Measurements from ENCODE around the gene ESM1.
"Not testable (repeated sequence)": the region's sequence is repeated elsewhere in the genome, so short reads cannot be mapped to it uniquely, and the experiment has no call there.

Gene ESM1, protein sequence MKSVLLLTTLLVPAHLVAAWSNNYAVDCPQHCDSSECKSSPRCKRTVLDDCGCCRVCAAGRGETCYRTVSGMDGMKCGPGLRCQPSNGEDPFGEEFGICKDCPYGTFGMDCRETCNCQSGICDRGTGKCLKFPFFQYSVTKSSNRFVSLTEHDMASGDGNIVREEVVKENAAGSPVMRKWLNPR

DNA sequence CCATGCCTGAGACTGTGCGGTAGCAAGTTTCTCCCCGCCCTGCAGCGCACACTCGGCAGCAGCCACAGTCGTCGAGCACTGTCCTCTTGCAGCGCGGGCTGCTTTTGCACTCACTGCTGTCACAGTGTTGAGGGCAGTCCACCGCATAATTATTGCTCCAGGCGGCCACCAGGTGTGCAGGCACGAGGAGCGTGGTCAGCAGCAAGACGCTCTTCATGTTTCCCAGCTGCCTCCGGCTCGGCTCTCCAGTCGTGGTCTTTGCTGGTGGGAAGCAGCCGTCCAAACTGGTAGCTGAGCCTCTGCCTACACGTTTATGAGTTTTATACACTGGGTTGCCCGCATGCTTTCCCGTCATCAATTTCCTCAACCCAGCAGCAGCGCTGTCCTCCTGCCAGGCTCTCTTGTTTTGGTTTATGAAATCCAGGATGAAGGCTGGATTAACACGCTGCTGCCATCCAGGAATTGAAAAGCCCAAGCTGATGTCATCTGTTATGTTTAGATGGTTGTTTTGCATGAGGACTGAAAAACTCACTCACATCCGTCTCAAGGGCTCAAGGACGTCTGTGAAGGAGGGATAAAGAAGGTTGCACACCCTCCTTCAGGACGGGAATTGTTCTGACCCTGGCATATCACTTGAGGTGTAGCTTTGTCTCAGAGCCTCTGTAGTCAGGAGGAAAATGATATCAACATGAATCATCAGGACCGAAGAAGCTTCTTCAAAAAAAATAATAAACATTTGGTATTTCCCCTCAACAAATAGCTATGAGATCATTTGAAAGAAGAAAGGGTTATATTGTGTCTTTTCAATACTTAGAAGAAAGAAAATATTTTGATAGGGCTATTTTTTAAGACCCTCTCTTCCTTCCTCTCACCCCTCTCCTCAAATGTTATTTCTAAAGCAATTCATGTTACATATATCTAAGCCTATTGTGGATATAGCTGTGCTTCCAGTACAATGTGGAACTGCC is at the start of gene ESM1:
Gene ESM1 (minus strand): TSS at position 293 of the 968 bp plus-strand sequence. CDS start 76 bp downstream, at position 217.
- DNase-seq (ENCODE audit: low read depth, low spot score): peak; percentile 71

DNA sequence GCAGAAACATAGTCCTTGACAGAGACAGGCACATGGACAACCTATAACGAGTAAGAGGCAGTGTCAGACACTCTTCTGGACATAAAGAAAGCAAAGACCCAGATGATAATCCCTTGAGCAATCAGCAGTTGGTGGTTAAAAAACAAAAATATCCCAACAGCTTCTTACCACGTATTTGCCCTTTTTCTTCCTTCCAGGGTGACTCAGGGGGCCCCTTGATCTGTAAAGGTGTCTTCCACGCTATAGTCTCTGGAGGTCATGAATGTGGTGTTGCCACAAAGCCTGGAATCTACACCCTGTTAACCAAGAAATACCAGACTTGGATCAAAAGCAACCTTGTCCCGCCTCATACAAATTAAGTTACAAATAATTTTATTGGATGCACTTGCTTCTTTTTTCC is 48.2 kb upstream of the ESM1 start:
- no peak for DNase-seq (ENCODE audit: low read depth, low spot score)

DNA sequence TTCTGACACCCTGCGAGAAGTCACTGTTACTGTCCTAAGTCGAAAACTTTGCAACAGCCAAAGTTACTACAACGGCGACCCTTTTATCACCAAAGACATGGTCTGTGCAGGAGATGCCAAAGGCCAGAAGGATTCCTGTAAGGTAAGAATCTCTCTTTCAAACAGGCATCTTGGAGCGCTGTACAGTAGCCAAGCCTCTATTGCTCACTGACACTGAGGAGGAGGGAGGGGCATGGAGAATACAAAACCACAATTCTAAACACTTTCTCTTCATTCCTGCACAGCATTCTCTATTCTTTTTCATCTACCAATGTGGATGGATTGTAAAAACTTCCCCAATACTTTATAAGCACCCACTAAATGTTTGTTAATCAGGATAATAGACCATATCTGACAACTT is 46.1 kb upstream of the ESM1 start:
- DNase-seq (ENCODE audit: low read depth, low spot score): no peak

DNA sequence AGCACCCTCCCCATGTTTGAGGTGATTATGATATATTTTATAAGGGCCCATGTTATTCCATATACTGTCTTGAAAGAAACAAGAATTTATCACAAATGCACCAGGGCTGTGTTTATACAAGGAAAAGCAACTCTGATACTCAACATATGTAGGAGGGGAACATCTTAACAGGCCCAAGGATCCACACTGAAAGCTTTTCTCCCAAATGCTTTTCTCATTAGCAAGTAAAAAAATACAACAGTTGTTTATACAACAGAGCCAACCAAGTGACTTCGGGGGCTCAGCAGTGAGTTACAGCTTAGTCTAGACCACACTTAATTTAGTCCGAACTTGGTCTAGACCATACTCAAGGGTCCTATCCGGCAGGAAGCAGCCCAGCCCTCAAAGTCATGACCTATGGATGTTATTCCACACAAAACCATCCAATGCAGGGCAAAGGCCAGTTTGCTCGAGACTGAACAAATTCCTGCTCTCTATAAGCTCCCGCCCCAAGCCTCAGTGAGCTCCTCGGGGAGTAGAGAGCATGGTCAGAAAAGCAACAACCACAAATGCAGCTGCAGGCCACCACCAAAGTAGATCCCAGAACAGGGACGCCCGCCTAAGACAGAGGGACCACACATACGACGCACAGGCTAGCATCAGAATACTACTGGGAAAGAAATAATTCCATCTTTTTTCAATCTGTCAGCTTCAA is 45.4 kb upstream of the ESM1 start:
- DNase-seq (ENCODE audit: low read depth, low spot score): no peak

DNA sequence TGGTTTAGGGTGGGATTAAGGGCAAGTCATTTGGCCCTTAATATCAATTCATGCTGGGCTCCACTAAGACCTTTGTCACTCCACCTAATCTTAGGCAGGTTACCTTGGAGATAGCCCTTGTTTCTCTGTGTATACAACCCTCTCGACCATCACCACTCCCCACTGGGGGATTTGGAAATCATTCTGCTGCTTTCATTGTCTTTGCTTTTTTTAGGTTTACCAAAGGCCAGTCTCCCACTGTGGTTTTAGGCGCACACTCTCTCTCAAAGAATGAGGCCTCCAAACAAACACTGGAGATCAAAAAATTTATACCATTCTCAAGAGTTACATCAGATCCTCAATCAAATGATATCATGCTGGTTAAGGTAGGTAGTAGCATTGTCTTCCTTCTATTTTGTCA is 44.8 kb upstream of the ESM1 start:
- DNase-seq (ENCODE audit: low read depth, low spot score): no peak

DNA sequence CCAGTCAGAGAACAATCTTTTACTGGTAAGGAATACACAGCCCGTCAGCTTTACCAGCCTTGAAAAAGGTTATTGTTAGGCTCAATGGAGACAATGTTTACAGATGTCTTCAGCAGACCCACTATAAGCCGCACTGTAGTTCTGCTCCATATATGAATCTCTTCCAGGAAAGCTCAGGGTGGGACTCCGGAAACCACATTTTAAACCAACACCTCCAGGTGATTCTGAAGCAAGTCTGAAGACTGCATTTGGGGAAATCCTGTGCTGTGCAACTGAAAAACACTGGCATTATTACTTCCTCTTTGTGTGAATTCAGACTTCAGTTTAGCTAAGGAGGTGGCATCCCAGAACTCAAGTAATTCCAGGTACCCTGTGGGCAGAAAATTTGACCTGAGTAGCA is 42.2 kb upstream of the ESM1 start:
- DNase-seq (ENCODE audit: low read depth, low spot score): no peak

DNA sequence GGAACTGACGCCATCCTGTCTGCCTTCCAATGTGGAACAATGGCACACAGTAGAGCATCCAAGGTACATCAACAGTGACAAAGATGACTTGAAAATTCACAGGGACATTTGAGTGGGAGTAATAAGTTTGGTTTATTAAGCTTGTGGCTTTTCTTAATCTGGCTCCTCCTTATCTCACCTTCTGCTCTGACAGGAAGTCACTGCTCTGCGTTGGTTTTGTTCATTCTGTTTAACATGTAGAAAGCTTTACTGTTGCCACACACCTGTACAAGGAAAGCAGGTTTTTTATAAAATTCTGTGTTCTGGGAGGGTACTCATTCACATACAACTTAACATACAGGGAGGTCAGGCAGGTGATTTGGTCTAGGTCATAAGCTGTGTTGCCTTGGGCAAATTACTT is 37.1 kb upstream of the ESM1 start:
- DNase-seq (ENCODE audit: low read depth, low spot score): no peak

DNA sequence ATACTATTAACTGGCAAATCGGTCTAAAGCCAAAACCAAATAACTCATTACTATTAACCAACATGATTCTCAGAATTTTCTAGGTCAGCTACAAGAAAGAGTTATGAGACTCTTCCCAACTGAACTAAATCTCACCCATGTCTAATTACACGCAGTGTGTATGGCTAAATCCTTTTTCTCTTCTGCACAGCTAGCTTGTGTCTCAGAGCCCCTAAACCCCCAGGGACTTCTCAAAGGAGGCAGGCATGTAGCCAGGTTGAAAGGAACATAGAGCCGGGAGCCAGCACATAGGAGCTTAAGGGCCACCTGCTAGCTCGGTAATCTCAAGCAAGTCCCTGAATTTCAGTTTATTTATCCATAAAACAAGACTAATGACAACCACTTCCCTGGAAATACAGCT is 36.4 kb upstream of the ESM1 start:
- no peak for DNase-seq (ENCODE audit: low read depth, low spot score)

DNA sequence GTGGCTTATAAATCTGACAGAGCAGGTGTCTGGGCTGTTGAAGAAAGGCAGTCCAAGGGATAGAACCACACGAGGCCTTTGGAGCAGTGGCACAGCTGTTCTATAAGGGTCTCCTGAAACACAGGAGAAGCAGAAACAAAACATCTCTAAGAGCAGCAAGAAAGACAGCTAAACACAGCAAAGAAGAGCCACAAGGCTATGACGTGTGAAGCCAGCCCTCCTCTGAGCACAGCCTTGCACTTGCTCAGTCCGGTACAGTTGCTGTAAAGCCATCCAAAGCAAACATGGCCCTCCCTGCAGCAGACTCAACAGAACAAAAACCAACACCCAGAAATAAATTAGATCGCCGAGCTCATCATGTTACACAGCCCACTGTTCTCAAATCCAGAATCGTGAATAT is 36.0 kb upstream of the ESM1 start:
- DNase-seq (ENCODE audit: low read depth, low spot score): no peak

DNA sequence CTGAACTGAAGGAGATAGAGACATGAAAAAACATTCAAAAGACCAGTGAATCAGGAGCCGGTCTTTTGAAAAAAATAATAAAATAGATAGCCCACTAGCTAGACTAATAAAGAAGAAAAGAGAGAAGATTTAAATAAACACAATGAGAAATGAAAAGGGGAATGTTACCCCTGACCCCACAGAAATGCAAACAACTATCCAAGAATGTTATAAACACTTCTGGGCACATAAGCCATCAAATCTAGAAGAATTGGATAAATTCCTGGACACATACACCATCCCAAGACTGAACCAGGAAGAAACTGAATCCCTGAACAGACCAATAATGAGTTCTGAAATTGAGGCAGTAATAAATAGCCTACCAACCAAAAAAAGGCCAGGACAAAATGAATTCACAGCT is 24.8 kb upstream of the ESM1 start:
- not testable (repeated sequence) for DNase-seq (ENCODE audit: low read depth, low spot score)

DNA sequence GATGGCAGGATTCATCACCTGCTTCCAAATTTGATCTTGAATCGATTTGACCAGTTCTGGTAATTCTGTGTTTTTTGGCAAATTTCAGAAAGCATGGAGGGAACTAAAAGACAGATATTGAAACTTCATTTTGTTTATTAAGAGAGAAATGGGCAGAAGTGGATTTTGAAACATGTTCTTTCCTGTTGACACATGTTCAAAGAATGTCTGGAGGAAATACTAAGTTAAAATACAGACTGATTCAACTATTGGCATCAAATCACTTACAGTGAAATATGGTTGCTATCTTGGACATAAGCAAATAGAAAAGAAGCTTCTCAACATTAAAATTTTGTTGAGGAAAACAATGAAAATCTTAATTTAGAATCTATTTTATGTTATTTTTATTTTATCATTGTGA is 19.3 kb upstream of the ESM1 start:
- DNase-seq (ENCODE audit: low read depth, low spot score): no peak

DNA sequence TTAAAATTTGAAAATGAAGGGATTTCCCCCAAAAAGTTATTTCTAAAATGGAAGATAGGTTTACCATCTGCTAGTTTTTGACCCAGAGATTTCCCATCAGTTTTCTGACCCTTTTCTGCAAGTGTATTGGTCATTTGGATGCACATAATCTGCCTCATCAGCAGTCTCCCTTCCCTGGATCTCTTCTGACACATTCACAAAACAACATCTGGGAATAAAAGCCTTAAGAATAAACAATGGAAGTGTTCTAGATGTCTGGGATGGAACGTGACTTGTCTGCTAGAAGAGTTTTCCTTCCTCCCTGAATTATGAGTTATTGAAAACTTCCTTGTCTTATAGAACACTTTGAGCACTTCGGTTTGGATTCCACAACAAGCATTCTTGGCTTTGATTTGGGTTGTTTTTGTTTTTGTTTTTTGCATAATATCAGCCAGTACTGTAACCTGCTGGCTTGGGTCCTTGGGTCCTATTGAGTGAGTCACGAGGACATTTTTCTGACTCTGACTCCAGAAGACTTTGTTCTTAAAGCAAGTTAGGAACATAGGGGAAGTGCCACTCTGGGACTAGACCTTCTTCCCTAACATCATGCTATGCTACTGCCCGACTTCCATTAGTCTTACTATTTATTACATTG is 18.2 kb upstream of the ESM1 start:
- no peak for DNase-seq (ENCODE audit: low read depth, low spot score)

DNA sequence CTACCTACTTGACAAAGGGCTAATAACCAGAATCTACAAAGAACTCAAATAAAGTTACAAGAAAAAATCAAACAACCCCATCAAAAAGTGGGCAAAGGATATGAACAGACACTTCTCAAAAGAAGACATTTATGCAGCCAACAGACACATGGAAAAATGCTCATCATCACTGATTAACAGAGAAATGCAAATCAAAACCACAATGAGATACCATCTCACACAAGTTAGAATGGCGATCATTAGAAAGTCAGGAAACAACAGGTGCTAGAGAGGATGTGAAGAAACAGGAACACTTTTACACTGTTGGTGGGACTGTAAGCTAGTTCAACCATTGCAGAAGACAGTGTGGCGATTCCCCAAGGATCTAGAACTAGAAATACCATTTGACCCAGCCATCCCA is 16.8 kb upstream of the ESM1 start:
- not testable (repeated sequence) for DNase-seq (ENCODE audit: low read depth, low spot score)

DNA sequence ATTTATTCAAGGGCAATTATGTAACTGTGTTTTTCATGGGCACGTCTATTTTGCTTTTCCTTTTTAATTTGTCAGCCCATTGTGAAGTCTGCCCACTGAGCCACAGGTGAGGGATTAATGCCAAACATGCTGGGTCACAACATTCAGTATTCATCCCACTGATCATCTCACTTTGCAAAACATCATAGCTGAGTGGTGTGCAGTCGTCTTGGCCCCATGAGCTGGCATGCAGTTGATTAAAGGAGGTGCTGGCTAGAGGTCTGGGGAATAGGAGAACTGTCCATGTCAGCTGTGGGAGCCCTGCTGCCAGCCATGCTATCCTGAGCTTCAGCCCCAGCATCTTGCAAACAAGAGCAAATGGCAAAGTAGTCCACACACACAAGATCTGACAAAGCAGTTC is 11.7 kb upstream of the ESM1 start:
- DNase-seq (ENCODE audit: low read depth, low spot score): no peak

DNA sequence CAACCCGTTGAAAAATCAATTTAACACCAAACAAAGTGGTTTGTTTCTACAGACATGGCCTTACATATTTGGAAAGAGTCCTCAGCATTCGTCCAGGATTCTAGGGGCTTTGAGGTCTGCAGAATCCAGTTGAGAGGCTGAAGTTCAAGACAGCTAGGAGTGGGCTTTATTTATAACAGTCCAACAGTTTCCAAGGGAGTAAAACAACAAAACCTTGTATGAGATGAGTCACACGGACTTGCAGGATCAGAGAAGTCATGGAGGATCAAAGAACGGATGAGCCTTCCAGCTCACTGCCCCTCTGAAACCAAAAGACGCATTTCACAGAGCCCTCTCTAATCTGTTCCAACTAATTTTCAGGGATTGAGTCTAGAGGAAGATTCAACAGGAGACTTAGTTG is 11.1 kb upstream of the ESM1 start:
- DNase-seq (ENCODE audit: low read depth, low spot score): peak; percentile 27

DNA sequence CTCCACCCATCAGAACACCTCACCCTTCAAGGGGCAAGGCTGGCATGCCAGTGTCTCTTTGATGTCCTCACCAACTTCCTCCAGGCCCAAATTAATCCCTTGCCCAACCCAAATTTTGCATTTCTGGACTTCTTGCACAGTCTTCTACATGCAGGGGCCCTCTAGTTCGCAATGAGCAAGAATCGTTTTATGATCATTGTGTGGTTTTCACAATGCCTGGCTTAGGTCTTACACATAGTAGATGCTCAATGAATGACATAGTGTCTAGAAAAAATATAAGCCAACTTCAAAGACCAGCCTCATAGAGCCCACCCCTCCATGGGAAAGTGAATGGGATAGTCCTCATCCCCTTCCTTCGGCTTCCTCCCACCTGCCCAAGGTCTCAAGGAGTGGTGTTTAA is 9.8 kb upstream of the ESM1 start:
- DNase-seq (ENCODE audit: low read depth, low spot score): no peak

DNA sequence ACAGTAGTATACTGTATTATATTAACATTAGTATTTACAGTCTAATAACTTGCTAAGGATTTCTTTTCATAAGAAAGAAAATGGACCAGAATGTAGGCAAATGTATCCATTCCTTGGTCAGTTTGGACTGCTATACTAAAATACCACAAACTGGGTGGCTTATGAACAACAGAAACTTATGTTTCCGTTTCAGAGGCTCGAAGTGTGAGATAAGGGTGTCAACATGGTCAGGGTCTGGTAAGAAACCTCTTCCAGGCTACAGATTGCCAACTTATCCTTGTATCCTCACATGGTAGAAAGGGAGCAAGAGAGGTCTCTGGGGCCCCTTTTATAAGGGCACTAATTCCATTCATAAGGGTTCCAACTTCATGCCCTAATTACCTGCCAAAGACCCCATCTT is 9.2 kb upstream of the ESM1 start:
- no peak for DNase-seq (ENCODE audit: low read depth, low spot score)

DNA sequence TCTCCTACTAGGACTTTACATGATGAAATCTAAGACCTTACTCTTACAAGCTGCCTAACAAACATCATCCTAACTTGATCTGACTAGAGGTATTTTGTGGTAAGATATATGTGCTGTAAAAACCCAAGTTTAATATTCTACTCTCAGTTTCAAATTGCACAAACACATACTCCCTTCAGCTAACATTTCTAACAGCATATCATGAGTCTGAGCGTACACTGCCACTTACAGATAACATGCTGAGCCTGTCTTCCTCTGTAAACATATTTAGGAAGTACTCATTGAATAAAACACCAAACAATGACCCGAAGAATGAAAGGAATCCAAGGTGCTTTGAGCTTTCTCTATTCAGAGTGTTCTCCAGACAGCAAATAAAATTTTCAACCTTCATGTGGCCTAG is 7.9 kb upstream of the ESM1 start:
- no peak for DNase-seq (ENCODE audit: low read depth, low spot score)

DNA sequence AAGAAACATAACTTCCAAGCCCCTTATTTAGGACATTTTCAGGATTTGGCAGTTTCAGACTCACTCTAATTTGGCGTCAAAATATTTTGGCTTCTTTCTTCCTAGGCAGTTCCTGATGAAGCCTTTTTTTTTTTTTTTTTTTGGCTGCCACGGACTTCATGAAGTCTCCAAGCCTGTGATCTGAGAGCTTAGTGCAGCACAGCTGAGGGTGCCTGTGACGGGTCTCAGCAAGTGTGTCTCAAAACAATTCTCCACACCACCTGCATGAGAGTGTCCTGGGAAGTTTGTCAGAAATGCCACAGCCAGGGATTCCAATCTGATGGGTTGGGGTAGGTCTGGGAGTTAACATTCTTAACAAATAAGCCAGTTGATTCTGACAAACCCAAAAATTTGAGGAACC is 6.0 kb upstream of the ESM1 start:
- DNase-seq (ENCODE audit: low read depth, low spot score): no peak

DNA sequence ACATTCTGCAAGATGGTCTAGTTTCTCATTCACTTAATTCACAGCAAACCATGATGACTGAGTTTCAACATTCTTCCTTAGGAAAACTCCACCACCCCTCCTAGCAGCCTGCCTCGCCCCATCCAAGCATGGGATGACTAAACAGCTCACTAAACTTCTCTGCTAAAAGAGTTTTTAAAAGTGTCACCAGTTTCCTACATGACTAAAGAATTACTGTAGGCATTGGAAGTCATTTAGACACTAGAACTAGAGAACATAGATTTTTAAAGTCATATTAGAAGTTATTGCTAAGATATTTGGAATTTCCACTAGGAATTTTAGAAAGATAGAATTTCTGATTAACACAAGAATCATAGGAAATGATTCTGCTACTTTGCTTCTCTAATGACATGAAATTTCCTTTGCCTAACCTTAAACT is 5.5 kb upstream of the ESM1 start:
- DNase-seq (ENCODE audit: low read depth, low spot score): no peak

DNA sequence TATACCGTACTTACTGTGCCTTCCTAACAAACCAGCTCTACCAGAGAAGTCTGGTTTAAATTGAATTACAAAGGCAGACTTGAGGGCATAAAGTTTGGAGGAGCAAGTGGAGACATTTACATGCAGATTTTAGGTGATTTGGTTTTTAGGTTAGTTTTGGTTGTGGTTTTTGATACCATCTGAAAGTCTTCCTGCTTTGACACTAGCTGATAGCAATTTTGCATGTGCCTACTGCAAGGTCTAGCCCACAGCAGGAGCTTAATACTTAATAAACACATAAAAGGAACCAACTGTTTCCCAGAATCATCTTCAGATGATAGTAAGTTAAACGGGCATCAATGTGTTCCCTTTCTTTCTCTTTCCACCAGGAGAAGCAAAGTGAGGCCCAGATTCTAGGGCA is 3.4 kb upstream of the ESM1 start:
- DNase-seq (ENCODE audit: low read depth, low spot score): no peak

DNA sequence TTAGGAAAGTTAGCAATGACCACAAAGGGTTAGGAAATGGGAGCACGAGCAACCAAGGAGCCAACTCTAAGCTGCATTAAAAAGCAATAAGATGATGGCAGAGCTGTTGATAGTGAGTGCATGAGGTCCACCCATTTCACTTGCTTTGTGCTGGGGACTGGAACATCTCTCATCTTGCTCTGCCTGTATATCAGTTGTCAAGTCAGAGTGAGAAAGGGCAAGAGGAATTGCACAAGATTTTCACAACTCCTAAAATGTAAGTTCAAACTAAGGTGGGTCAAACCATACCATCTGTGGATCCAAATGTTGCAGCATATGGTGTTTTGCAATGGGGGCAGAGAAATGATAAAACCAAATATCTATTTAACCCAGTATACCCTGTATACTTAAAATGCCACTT is 2.8 kb upstream of the ESM1 start:
- no peak for DNase-seq (ENCODE audit: low read depth, low spot score)
